K562 (cell line): ENCODE measurements around the gene EVA1B. TPM values are rescaled to one million over a fixed set of nuclear protein-coding genes. Genes with fewer than 3 reads are reported as not detected.

Source experiments
- FOXP1 ChIP-seq: sonication (generic); formaldehyde crosslinking; IDR thresholded peaks from 2 replicates; pipeline ENCODE4 v1.8.0; 2022; ENCODE audit warnings: mild to moderate bottlenecking, missing genetic modification reagents
- IRF9 ChIP-seq: fragments of 450-650 bp; IDR thresholded peaks from 2 replicates; pipeline ENCODE4 v1.6.1; 2016; ENCODE audit warnings: missing biosample characterization, missing genetic modification characterization
- L3MBTL2 ChIP-seq: fragments of 450-650 bp; IDR thresholded peaks from 2 replicates; pipeline ENCODE4 v1.6.1; 2016; ENCODE audit warnings: mild to moderate bottlenecking, moderate library complexity
- MEIS2 ChIP-seq: fragments of 450-650 bp; IDR thresholded peaks from 2 replicates; pipeline ENCODE4 v1.6.1; 2014; ENCODE audit warnings: mild to moderate bottlenecking; ENCODE audit not compliant: partially characterized antibody
- NFE2L1 ChIP-seq: fragments of 450-650 bp; IDR thresholded peaks from 2 replicates; pipeline ENCODE4 v1.6.1; 2016; ENCODE audit warnings: missing genetic modification characterization, low read depth, mild to moderate bottlenecking, missing compliant biosample characterization, moderate library complexity, borderline replicate concordance
- PHB ChIP-seq: fragments of 250-450 bp; sonication (Bioruptor Pico); IDR thresholded peaks from 2 replicates; pipeline ENCODE4 v1.5.0; 2021
- RBM34 ChIP-seq: fragments of 200-400 bp; formaldehyde crosslinking; IDR thresholded peaks from 2 replicates; pipeline ENCODE4 v1.6.1; 2018; ENCODE audit warnings: low read length, borderline replicate concordance; ENCODE audit not compliant: insufficient read depth
- SAFB ChIP-seq: fragments of 200-400 bp; formaldehyde crosslinking; IDR thresholded peaks from 2 replicates; pipeline ENCODE4 v1.6.1; 2017; ENCODE audit warnings: low read depth, low read length, borderline replicate concordance
- SNRNP70 ChIP-seq: fragments of 200-400 bp; formaldehyde crosslinking; optimal IDR thresholded peaks from 2 replicates; pipeline ENCODE3; 2017; ENCODE audit warnings: low read depth, low read length
- SRSF3 ChIP-seq: fragments of 200-400 bp; formaldehyde crosslinking; IDR thresholded peaks from 2 replicates; pipeline ENCODE4 v1.6.1; 2016; ENCODE audit warnings: mild to moderate bottlenecking, low read length, moderate library complexity; ENCODE audit not compliant: insufficient read depth
- ZBTB12 ChIP-seq: fragments of 250-450 bp; sonication (Bioruptor Pico); IDR thresholded peaks from 2 replicates; pipeline ENCODE4 v1.4.0; 2020
- ZFX ChIP-seq: sonication (generic); formaldehyde crosslinking; IDR thresholded peaks from 2 replicates; pipeline ENCODE4 v1.8.0; 2022; ENCODE audit warnings: mild to moderate bottlenecking, missing genetic modification reagents, moderate library complexity
- ZKSCAN1 ChIP-seq: fragments of 150-350 bp; IDR thresholded peaks from 2 replicates; pipeline ENCODE4 v1.6.1; 2016; ENCODE audit warnings: low read depth, low read length
- ZNF197 ChIP-seq: fragments of 200-800 bp; sonication (Bioruptor generic); IDR thresholded peaks from 2 replicates; pipeline ENCODE4 v1.6.1; 2016; ENCODE audit warnings: low read depth, missing genetic modification characterization, missing compliant biosample characterization
- ZNF384 ChIP-seq: IDR thresholded peaks from 2 replicates; pipeline ENCODE4 v1.6.1; 2012; ENCODE audit warnings: low read depth, low read length, improper control_type of control experiment
- polyA plus RNA-seq, 8 experiments: library from polyadenylated mRNA; depleted of rRNA in 4 of 8; stranded (reverse) in 5 of 8; unstranded in 3 of 8; fragments of >200 nt; fragmentation: Nextera tagmentation in 2 of 8; fragmentation: Illumina TruSeq in 1 of 8; extraction: Ambion mirVana in 2 of 8; extraction: Trizol in 1 of 8; gene quantifications; 2 replicates each; pipeline versions ENCODE4 v1.2.1 to v1.2.3, GENCODE V29; 2011 to 2014; ENCODE audit warnings: inconsistent platforms in 1 of 8, missing spikeins in 1 of 8
- total RNA-seq, 7 experiments: library from RNA; depleted of rRNA in 6 of 7; stranded (reverse); fragments of >200 nt in 6 of 7; fragmentation: Illumina TruSeq in 2 of 7; extraction: Trizol in 2 of 7; gene quantifications; 2 replicates each; pipeline versions ENCODE4 v1.2.1 to v1.2.3, GENCODE V29; 2011 to 2021; ENCODE audit warnings: low replicate concordance in 1 of 7
- TF ChIP-seq, protein P1 (sequence below): fragments of 450-650 bp; IDR thresholded peaks from 2 replicates; pipeline ENCODE4 v1.6.1; 2018; ENCODE audit not compliant: partially characterized antibody
- TF ChIP-seq, protein P2 (sequence below): fragments of 450-650 bp; IDR thresholded peaks from 2 replicates; pipeline ENCODE4 v1.6.1; 2016
- TF ChIP-seq, protein P3 (sequence below), 2 experiments: IDR thresholded peaks; 2 replicates each; pipeline ENCODE4 v1.6.1; 2011; ENCODE audit warnings: borderline replicate concordance in 1 of 2, control low read depth in 1 of 2, low read depth in 1 of 2, low read length in 1 of 2, mild to moderate bottlenecking in 1 of 2, mixed read lengths in 1 of 2, moderate library complexity in 1 of 2; ENCODE audit not compliant: insufficient read depth in 1 of 2, insufficient read length in 1 of 2, poor library complexity in 1 of 2, severe bottlenecking in 1 of 2; ENCODE audit errors: extremely low read depth in 1 of 2
- TF ChIP-seq, protein P4 (sequence below): fragments of 450-650 bp; IDR thresholded peaks from one replicate; pipeline ENCODE4 v1.6.1; 2018; ENCODE audit warnings: mild to moderate bottlenecking, moderate library complexity; ENCODE audit not compliant: partially characterized antibody

EVA1B gene
- total and polyA plus RNA-seq, 9 of the 15 experiments (the other 6 are each of a cell fraction or from before 2014, with no cell fraction given), result 0.08 to 65.7 (median 2.4) TPM

- no peak for TF ChIP-seq FOXP1
- 0 out of 2 replicates have a peak, but pooled peaks have one; percentile 9 for TF ChIP-seq L3MBTL2
- no peak; the same call in 1 of the 2 replicates for TF ChIP-seq ZNF384
- no peak for TF ChIP-seq SAFB
- no peak for TF ChIP-seq IRF9
- no peak for TF ChIP-seq RBM34
- TF ChIP-seq ZFX (CRISPR knock-in tag), result no peak
- no peak for TF ChIP-seq ZKSCAN1
- no peak for TF ChIP-seq PHB (CRISPR knock-in tag)
- no peak for TF ChIP-seq SNRNP70
- TF ChIP-seq, protein P1, sequence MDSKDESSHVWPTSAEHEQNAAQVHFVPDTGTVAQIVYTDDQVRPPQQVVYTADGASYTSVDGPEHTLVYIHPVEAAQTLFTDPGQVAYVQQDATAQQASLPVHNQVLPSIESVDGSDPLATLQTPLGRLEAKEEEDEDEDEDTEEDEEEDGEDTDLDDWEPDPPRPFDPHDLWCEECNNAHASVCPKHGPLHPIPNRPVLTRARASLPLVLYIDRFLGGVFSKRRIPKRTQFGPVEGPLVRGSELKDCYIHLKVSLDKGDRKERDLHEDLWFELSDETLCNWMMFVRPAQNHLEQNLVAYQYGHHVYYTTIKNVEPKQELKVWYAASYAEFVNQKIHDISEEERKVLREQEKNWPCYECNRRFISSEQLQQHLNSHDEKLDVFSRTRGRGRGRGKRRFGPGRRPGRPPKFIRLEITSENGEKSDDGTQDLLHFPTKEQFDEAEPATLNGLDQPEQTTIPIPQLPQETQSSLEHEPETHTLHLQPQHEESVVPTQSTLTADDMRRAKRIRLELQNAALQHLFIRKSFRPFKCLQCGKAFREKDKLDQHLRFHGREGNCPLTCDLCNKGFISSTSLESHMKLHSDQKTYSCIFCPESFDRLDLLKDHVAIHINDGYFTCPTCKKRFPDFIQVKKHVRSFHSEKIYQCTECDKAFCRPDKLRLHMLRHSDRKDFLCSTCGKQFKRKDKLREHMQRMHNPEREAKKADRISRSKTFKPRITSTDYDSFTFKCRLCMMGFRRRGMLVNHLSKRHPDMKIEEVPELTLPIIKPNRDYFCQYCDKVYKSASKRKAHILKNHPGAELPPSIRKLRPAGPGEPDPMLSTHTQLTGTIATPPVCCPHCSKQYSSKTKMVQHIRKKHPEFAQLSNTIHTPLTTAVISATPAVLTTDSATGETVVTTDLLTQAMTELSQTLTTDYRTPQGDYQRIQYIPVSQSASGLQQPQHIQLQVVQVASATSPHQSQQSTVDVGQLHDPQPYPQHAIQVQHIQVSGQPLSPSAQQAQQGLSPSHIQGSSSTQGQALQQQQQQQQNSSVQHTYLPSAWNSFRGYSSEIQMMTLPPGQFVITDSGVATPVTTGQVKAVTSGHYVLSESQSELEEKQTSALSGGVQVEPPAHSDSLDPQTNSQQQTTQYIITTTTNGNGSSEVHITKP, result no peak
- TF ChIP-seq, protein P2, sequence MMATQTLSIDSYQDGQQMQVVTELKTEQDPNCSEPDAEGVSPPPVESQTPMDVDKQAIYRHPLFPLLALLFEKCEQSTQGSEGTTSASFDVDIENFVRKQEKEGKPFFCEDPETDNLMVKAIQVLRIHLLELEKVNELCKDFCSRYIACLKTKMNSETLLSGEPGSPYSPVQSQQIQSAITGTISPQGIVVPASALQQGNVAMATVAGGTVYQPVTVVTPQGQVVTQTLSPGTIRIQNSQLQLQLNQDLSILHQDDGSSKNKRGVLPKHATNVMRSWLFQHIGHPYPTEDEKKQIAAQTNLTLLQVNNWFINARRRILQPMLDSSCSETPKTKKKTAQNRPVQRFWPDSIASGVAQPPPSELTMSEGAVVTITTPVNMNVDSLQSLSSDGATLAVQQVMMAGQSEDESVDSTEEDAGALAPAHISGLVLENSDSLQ, result no peak
- no peak for TF ChIP-seq ZNF197 (CRISPR knock-in tag)
- TF ChIP-seq, protein P3, sequence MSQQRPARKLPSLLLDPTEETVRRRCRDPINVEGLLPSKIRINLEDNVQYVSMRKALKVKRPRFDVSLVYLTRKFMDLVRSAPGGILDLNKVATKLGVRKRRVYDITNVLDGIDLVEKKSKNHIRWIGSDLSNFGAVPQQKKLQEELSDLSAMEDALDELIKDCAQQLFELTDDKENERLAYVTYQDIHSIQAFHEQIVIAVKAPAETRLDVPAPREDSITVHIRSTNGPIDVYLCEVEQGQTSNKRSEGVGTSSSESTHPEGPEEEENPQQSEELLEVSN (IDR thresholded peaks at IDR 0.05; ENCODE audit: borderline replicate concordance in 1 of 2, extremely low read depth in 1 of 2, insufficient read depth in 1 of 2, insufficient read length in 1 of 2, low read depth in 1 of 2, low read length in 1 of 2, poor library complexity in 1 of 2, severe bottlenecking in 1 of 2), result no peak
- no peak for TF ChIP-seq ZBTB12 (CRISPR knock-in tag)
- TF ChIP-seq, protein P4, sequence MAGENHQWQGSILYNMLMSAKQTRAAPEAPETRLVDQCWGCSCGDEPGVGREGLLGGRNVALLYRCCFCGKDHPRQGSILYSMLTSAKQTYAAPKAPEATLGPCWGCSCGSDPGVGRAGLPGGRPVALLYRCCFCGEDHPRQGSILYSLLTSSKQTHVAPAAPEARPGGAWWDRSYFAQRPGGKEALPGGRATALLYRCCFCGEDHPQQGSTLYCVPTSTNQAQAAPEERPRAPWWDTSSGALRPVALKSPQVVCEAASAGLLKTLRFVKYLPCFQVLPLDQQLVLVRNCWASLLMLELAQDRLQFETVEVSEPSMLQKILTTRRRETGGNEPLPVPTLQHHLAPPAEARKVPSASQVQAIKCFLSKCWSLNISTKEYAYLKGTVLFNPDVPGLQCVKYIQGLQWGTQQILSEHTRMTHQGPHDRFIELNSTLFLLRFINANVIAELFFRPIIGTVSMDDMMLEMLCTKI, result no peak
- TF ChIP-seq SRSF3, result no peak
- no peak; the same call in 1 of the 2 replicates for TF ChIP-seq NFE2L1
- TF ChIP-seq MEIS2, result no peak
These were observed 49.2 kb upstream of the EVA1B start (continued) for GRCh38 chr1:36372617-36373016.
